Measurements from ENCODE around the gene CYLD. TPM values are rescaled to one million over a fixed set of nuclear protein-coding genes. Genes with fewer than 3 reads are reported as not detected.

Gene CYLD
- total RNA-seq, 1 experiment from 2014 or later = 10.1 TPM

- Histone ChIP-seq H3K36me3 (ENCODE audit: control insufficient read depth, insufficient read depth, low read length) (no peaks in the 10 kb centered on the region), H3K27ac (ENCODE audit: low read length) (no peak overlapping the region), H3K9me3 (ENCODE audit: control insufficient read depth, insufficient read depth, low read depth, low read length) (no peaks in the 10 kb centered on the region), H3K27me3 (ENCODE audit: control insufficient read depth, insufficient read depth, low read length) (no peaks in the 10 kb centered on the region), H3K4me3 (ENCODE audit: low read depth in 2 of 2, low read length in 2 of 2) (no peak overlapping the region), H3K4me1 (ENCODE audit: control insufficient read depth, insufficient read depth, low read length) (no peaks in the 10 kb centered on the region)
- no TSS peak for BruUV-seq (replicated peaks)
- CTCF ChIA-PET = interaction anchor here (0.7 kb wide), 1 partner anchor 1258 kb away, joined by 5 read pairs; no protein-coding TSS in a partner anchor
- ATAC-seq (no peak), DNase-seq (ENCODE audit: low read depth, low spot score) (no peak)
- POLR2A ChIA-PET = no interaction called here
- in situ Hi-C loops (cut with HindIII; ENCODE audit: low pct_unique_long_range_greater_than_20kb, low sequenced_read_pairs) (no loop called here), intact Hi-C loops (cut with micrococcal nuclease; ENCODE audit: unreplicated experiment) (no loop called here)
- no peak for TF ChIP-seq SIN3A (IDR thresholded peaks at IDR 0.05; ENCODE audit: borderline replicate concordance, insufficient read depth, low read depth, low read length)
- TF ChIP-seq, protein P1, sequence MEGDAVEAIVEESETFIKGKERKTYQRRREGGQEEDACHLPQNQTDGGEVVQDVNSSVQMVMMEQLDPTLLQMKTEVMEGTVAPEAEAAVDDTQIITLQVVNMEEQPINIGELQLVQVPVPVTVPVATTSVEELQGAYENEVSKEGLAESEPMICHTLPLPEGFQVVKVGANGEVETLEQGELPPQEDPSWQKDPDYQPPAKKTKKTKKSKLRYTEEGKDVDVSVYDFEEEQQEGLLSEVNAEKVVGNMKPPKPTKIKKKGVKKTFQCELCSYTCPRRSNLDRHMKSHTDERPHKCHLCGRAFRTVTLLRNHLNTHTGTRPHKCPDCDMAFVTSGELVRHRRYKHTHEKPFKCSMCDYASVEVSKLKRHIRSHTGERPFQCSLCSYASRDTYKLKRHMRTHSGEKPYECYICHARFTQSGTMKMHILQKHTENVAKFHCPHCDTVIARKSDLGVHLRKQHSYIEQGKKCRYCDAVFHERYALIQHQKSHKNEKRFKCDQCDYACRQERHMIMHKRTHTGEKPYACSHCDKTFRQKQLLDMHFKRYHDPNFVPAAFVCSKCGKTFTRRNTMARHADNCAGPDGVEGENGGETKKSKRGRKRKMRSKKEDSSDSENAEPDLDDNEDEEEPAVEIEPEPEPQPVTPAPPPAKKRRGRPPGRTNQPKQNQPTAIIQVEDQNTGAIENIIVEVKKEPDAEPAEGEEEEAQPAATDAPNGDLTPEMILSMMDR (IDR thresholded peaks at IDR 0.05) = no peak
- no peak for TF ChIP-seq POLR2AphosphoS5 (IDR thresholded peaks at IDR 0.05; ENCODE audit: low read depth, low read length)
- TF ChIP-seq TCF7L2 (IDR thresholded peaks at IDR 0.05; ENCODE audit: low read depth, low read length) = no peak
- TF ChIP-seq REST (IDR thresholded peaks at IDR 0.05; ENCODE audit: insufficient read depth in 1 of 2, low read depth in 2 of 2, low read length in 1 of 2) = no peak
Measured at GRCh38 chr16:50745940-50746339, 4.1 kb downstream of the CYLD start.

DNA sequence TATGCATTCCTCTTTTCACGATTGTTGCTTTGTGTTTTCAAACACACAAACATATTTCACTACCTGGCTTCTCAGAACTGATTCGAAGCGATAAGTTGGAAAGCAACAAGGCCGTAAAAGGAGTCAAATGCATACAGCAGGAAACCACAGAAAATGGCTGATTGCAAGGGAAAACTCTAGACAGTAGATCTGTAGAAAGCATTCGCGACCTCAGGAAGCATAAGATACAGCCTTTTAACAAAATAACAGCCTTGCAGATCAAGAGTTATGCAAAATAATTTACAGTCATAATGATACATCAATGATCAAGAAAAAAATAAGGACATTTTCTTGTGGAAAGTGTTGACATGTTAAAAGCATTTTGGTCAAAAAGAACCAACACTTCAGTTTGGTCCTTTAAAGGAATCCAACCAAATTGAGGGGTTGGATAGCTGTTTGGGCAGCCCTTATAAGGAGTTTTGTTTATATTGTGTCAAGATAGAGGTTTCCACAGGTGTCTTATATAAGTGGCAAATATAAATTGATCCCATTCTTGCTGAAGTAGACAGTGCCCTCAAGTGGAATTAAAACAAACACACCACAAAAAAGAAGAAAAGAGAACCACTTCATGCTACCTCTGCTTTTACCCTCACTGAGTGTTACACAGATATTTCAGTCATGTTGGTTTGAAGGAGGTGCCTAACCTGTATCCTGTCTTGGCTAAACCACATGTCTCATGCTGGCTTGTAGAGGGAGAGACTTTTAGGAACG lies 5.5 kb downstream of the CYLD start:
- POLR2A ChIA-PET = no interaction called here
- in situ Hi-C loops (cut with HindIII; ENCODE audit: low pct_unique_long_range_greater_than_20kb, low sequenced_read_pairs) (no loop called here), intact Hi-C loops (cut with micrococcal nuclease; ENCODE audit: unreplicated experiment) (no loop called here)
- Histone ChIP-seq H3K4me3 (ENCODE audit: low read depth in 2 of 2, low read length in 2 of 2) (no peak overlapping the region), H3K27me3 (ENCODE audit: control insufficient read depth, insufficient read depth, low read length) (no peaks in the 10 kb centered on the region), H3K4me1 (ENCODE audit: control insufficient read depth, insufficient read depth, low read length) (no peaks in the 10 kb centered on the region), H3K9me3 (ENCODE audit: control insufficient read depth, insufficient read depth, low read depth, low read length) (no peaks in the 10 kb centered on the region), H3K36me3 (ENCODE audit: control insufficient read depth, insufficient read depth, low read length) (no peaks in the 10 kb centered on the region), H3K27ac (ENCODE audit: low read length) (no peak overlapping the region)
- TF ChIP-seq, protein P1 (IDR thresholded peaks at IDR 0.05) = peak; percentile 27; the same call in 1 of the 2 replicates
- no peak for TF ChIP-seq POLR2AphosphoS5 (IDR thresholded peaks at IDR 0.05; ENCODE audit: low read depth, low read length)
- DNase-seq (ENCODE audit: low read depth, low spot score) = no peak
- CTCF ChIA-PET = no interaction called here
- ATAC-seq = no peak
- BruUV-seq (replicated peaks) = no TSS peak

Data from Panc1 (cell line).